Stimulated activated CD4-positive, alpha-beta T cell treated with anti-CD3 and anti-CD28 coated beads, Interleukin-15, amount 100 ng/mL, for 24 hours (primary cell): ENCODE measurements around the gene GLB1L3.
"Not testable (repeated sequence)": the region's sequence is repeated elsewhere in the genome, so short reads cannot be mapped to it uniquely, and the experiment has no call there.

Experiments
- DNase-seq: peaks from one replicate; pipeline ENCODE4 v3.0.0-alpha.2; 2020

The GLB1L3 gene

DNA sequence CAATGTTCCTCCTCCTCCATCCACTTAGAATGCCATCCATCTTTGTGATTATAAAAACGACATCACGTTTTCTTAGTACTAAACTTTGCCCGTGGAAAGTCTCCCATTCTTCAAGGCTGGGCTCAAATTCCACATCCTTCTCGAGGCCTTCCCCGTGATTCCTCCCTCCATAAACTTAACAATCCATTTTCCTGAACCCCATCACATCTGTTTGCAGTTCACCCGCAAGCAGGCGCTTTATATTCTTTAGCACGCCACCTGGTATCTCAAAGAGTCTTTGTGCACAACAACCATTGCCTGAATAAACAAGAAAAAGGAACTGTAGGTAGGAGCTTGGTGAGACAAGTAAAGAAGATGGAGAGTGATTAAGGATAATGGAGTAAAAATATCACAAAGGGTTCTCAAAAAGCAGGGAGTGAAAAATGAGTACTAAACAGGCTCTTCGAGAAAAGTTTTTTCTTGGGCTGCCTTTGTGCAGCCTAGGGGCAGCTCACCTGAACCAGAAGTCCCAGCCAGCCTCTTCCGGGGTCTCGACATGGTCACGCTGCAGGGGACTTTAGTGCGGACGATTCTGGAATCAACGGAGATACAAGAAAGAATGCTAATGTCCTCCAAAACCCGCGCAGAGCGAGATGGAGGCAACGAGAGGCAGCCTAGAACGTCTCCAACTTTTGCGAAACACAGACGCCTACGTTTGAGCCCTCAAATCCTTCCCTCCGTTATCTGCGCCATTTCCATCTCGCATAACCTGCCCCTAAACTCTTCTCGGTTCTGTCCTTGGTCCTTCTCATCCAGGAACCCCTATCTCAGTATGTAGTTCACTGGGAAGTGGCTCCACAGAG, 23.6 kb upstream of the GLB1L3 start:
- peak; percentile 35 for DNase-seq

DNA sequence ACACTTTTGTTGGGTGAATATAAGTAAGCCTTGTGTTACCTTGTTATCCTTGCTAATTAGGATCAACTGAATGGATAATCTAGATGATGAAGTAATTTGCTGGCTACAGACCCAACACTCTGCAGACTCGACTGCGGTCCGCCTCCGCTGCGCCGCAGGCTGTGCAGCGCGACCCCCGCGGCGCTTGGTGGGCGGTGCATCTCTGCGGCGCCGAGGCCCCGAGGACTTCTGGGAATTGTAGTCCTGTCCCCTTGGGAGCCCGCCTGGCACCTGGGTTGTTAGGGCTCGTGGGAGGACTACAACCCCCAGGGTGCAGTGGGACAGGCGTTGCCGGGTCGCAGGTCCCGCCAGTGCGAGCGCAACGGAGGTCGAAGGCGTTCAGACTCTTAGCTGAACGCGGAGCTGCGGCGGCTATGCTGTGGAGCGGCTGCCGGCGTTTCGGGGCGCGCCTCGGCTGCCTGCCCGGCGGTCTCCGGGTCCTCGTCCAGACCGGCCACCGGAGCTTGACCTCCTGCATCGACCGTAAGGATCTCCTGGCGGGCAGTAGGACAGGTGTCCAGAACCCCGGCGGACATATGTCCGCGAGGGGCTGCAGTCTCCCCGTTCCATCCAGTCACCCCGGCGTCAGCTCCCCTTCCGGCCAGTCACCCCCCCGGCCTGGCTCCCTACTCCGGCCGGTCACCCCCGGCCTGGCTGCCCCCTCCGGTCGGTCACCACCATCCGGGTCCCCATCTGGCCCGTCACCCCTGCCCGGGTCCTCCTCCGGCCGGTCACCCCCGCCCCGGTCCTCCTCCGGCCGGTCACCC, 22.8 kb upstream of the GLB1L3 start, which contains the start of the genes ACAD8 and THYN1:
Gene ACAD8, plus strand, starts transcription at position 381 of the 806 bp plus-strand sequence. Its CDS starts 33 bp downstream, at position 414.
Gene THYN1, minus strand, starts transcription at position 165 of the 806 bp plus-strand sequence. CDS start 470 bp downstream, outside the sequence.
- peak; percentile 97 for DNase-seq

DNA sequence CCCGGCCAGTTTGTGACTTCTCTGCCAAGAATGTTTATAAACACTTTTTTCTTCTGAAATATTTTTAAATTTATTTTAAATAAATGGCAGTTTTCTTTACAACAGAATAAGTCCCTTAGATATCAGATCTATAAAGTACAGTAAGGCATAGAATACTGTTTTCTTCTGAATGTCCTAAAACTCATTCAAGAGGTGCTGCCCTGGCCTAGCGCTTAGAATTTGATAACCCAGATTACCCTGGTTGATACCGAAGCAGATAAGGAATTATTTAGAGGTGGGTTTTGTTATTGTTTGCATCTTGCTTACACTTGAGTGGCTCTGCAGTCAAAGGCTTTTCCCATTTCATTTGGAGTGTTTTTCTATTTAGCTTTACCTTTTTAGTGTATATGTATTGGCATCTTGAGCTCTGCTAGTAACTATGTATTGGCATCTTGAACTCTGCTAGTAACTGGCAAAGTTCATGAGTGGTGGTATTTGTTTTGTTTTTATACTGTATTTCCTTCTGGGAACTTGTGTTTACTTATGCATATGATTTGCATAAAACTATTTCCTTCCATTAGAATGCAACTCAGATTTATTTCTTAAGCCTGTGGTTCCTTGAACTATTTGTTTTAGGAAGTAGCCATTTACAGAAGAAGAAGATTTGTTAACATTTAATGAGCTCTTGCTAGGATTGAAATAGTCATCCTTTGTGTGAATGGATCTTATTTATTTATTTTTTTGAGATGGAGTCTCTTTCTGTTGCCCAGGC, 21.6 kb upstream of the GLB1L3 start:
- DNase-seq = no peak

DNA sequence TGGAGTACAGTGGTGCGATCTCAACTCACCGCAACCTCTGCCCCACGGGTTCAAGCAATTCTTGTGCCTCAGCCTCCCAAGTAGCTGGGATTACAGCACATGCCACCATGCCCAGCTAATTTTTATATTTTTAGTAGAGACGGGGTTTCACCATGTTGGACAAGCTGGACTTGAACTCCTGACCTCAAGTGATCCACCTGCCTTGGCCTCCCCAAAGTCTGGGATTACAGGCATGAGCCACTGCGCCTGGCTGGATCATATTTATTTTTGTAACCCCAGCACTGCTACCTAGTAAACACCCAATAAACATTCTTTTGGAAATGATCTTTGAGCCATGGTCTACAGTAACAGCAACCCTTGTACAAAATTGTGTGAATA, 21.0 kb upstream of the GLB1L3 start:
- not testable (repeated sequence) for DNase-seq

DNA sequence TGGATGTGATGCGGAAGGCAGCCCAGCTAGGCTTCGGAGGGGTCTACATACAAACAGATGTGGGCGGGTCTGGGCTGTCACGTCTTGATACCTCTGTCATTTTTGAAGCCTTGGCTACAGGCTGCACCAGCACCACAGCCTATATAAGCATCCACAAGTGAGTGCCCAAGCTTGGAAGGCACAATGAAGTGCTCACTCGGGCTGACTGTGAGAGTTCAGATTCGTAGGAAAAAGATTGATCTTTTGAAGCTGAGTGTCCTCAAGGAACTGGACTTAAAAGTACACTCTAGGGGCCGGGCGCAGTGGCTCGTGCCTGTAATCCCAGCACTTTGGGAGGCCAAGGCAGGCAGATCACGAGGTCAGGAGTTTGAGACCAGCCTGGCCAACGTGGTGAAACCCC, 19.1 kb upstream of the GLB1L3 start:
- no peak for DNase-seq

DNA sequence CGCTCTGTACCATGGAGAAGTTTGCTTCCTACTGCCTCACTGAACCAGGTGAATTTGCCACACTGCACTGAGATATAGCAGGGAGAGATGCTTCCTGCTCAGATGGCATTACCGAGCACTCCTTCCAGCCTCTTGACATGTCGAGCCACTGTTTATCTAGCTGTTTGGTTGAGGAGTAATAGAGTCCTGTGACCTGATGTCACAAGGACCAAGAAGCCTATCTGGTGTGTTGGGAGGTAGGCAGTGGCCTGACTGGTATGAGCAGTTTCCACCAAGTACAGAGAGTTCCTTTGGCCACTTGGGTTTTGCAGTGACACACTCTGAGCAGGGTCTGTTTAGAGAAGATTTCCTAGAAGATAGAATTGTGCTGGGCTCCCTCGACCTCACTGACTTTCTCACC, 17.6 kb upstream of the GLB1L3 start:
- DNase-seq = no peak

DNA sequence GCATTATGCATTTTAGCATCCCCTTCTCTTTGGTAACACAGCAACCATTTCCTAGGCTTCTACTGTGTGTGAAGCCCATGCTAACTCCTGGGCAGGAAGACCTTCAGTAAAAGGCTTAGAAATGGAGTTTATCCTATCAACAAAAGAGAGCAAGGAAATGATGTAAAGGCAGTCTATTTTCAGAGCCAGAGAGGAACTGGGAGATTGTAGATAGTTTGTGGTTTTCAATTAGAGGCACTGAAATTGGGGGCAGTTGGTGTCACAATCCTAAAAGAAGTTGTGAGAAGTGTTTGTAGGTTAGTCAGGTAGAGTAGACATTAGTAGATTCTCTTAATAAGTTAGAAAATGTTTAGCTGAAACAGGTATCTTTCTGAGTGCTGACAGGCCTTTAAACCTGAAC, 15.7 kb upstream of the GLB1L3 start:
- DNase-seq = no peak

DNA sequence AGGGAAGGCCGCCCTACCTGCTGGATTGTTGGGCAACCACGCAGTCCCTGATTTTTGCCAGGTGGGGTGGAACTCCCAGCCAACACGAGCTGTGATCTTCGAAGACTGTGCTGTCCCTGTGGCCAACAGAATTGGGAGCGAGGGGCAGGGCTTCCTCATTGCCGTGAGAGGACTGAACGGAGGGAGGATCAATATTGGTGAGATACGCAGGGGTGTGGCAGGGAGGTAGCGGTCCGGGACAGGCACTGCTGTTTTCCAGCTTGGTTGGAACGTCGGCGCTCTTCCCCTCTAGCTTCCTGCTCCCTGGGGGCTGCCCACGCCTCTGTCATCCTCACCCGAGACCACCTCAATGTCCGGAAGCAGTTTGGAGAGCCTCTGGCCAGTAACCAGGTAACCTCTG, 15.2 kb upstream of the GLB1L3 start:
- no peak for DNase-seq

DNA sequence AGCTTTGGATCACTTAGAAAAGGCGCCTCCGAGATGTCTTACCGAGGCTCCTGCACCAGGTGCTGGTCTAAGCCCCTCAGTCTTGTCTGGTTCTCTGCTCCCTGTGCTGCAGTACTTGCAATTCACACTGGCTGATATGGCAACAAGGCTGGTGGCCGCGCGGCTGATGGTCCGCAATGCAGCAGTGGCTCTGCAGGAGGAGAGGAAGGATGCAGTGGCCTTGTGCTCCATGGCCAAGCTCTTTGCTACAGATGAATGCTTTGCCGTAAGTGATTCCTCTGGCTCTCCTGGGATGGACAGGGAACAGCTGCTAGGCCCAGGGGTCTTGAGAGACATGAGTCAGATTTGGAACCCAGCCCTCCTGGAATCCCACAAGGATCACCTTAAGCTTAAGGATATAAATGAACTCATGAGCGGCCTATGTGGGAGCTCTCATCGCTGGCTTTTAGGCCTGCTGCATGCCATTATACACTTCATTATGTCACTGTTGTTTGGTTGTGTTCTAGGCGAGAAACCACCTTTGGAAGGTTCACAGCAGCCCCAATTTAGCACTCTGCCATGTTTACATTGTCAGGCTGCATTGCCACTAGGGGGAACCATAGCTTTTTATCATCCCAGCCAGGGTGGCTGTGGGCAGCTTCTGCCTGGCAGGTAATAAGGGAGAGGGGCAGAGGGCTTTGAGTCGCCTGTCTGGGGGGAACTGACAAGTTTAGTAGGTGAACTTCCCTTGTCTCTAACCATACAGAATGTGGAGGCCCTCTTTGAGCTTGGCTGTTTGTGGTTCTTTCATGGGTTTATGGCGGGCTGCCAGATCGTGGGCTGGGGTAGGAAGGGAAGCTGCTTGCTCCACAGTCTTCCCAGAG, 14.3 kb upstream of the GLB1L3 start:
- peak; percentile 38 for DNase-seq

DNA sequence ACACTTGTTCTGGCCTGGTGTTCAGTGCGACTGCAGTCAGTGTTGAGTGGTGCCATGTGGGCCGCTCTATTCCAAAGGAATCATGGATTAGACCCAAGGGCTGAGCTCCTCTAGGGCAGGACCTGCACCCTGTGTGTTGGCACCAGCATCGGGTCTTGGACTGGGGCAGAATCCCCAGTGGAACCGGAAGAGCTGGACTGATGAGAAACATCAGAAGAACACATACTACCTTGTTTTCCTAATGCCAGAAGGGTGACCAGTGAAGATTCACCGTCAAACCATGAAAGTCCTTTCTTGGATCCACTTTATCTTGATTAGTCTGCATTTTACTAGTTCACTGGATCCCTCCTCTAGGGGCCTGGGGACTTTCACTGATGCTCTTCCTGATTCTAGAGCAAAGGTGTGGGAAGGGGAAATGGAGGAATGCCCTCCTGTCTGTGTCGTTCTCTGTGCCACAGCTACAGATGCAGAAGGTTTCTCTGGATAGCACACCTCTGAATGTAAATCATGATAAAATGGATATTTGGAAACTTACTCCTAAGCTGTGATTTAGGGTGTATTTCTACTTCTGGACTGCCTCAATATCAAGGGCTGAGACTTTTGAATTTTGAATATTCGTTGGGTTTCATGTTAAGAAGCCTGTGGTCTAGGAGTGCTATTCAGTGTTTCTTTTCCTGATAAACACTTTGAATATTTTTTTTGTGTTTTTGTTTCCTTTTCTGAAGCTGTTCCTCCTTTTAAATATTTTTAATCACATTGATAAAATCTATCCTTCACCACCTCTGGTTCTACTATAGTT, 11.0 kb upstream of the GLB1L3 start:
- no peak for DNase-seq

DNA sequence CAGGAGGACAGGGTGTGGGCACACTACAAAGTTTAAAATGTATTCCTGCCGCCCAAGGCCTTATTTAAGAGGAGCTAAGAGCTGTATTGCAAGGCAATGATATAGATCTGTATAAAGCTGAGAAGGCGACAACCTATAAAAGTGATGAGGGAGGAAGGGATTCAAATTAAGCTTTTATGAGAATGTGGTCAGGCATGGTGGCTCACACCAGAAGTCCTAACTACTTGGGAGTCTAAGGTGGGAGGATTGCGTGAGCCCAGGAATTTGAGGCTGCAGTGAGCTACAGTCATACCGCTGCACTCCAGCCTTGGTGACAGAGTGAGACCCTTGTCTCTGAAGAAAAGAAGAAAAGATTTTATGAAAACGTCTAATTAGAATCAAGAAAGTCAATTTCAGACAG, 9.7 kb upstream of the GLB1L3 start:
- DNase-seq = no peak

DNA sequence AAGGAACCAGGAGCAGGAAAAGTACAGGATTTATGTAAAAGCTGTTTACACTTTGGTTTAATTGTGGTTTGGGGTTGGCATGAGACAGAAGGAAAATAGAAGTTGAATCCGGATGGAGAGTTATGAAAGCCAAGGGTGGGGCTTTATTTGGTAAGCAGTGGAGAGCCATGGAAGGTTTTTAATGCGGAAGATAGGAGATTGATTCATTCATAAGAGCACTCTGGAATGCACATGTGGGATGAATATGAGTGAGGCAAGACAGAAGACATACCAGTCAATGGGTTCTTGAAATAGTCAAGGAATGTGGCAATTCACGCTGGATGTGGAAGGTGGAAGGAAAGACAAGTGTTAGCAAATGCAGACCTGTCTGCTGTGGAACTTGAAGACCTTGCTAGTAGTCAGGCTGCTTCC, 9.3 kb upstream of the GLB1L3 start:
- no peak for DNase-seq

DNA sequence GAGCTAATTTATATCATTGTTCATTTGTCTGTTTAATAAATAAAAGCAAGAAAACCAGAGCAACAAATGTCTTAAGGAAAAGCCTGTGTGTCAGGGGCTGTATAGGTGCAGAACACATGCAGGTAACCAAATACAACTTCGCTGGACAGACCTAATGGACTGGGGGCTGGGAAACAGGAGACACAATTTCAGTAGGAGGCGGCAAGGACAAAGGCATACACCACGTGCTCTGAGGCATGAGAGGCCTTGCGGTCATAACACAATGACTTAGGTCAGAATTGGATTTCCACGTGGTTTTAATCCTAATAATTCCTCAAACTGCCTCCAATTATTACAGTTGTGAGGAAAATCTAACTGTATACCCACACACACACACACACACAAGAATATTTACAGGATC, 8.7 kb upstream of the GLB1L3 start:
- DNase-seq = no peak

DNA sequence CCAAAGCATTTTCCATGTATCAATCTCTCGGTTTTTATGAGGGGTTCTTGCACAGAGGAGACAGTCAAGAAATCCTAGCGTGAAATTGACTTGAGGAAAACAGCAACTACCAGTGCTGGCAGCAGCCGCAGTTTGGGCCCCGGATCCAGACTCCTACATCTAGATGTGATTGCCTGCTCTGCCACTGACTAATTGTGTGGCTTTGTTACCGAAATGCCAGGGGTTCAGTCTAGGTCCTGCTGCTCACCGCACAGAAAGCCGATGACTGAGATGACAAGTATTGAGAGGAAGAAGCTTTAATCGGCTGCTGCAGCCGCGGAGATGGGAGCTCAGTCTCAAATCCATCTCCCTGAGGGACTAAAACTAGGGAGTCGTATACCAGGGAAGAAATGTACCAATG, 8.2 kb upstream of the GLB1L3 start:
- no peak for DNase-seq

DNA sequence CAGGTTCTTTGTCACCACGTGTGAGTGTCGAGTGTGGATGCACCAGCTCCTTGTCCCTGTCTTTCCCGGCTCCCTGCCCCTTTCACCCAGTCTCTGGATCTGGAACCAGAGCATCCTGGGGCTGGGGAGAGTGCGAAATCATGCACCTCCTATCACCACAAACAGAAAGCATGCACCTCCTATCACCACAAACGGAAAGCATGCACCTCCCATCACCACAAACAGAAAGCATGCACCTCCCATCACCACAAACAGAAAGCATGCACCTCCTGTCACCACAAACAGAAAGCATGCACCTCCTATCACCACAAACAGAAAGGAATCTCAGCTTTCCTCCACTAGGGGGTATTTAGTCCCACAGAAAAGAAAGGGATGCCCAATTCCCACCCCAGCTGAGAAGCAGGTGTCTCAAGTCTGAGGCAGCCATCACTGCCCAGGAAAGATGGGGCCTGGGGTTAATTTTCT, 5.9 kb upstream of the GLB1L3 start:
- DNase-seq = peak; percentile 7

DNA sequence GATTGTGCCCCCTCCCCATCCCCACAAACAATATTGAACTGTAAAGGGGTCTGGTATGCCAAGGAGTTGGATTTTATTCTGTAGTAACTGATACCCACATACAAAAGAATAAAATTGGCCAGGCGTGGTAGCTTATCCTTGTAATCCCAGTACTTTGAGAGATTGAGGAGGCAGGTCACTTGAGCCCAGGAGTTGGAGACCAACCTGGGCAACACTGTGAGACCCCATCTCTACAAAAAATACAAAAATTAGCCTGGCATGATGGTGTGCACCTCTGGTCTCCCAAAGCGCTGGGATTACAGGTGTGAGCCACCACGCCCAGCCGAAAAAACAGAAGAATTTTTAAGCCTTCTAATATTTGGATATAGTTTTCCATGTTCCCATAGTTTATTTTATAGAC, 4.2 kb upstream of the GLB1L3 start:
- DNase-seq = no peak

DNA sequence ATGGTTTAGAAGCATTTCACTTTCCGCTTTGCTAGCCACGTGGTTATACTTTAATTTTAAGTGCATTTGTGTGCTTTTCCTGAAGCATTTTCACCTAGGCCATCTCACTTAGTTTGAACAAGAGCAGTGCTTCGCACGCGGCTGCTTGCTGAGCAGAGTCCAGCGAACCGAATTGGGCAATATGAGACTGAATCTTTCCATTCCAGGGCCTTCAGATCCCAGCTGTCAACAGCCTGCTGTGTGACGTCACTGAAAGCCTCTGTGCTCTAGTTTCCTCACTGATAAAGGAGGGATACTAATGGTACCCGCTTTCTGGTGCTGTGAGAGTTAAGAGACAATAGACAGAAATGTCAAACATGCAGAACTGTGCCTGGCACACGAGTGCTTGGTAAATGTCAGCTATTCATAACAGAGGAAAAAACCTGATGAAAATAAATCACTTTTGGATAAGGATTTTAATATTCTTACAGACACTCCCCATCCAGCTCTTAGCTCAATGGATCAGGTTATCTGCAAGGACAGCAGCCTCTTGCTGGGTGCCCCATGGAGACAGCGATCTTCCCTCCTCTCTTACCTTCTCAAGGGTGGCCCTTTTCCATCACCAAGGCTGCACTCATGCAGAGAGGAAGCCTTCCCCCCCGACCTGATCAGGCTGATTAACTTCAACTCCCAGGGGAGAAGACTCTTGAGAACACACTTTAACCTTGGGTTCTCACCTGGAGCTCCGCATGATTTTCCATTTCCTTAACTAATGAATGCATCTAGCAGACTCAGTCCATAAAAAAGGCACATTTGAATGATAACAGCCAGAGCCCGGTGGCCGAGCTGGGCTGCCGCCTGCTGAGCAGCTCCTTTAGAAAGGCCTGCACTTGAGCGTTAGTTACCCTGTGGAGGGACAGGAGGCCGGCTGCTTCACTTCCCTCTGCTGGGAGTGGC, 3.5 kb upstream of the GLB1L3 start:
- no peak for DNase-seq

DNA sequence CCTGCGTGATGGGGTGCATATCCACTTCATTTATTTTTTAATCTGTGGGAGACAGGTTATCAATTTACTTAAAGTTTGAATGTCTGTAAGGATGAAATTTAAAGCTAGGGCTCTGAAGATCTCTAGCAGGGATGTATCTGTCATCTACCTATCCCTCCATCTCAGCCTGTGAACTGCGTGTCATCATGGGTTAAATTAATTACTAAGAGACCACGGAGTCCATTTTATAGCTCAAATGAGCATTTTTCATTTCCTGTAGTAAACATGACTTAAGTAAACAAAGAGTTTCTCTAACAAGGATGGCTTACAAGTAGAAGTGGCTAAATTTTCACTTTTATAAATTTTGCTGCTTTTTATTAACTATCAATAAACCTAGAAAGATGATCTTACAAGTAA, 2.9 kb upstream of the GLB1L3 start:
- DNase-seq = no peak

DNA sequence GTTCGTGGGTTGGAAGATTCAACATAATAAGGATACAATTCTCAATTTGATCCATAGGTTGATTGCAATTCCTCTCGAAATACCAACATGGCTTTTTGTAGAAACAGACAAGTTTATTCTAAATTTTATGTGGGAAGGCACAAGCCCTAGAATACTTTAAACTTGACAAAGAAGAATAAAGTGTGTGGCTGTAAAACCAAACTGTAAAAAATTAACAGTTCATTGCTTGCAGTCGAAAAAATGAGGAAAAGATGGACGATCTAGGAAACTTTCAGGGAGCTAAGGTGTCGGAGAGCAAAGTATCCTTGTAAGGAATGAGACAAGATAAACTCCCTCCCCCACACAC, 1.0 kb upstream of the GLB1L3 start:
- no peak for DNase-seq
